ENCODE measurements around the gene ISOC2.

The ISOC2 gene

GRCh38 chr19:55476100-55476775 is 14.8 kb upstream of the ISOC2 start, which contains the start of gene ZNF628:
Gene ZNF628 (plus strand): TSS chr19:55476617. CDS start chr19:55479911, 3,294 bp downstream.
- peak; percentile 92 for DNase-seq

DNA sequence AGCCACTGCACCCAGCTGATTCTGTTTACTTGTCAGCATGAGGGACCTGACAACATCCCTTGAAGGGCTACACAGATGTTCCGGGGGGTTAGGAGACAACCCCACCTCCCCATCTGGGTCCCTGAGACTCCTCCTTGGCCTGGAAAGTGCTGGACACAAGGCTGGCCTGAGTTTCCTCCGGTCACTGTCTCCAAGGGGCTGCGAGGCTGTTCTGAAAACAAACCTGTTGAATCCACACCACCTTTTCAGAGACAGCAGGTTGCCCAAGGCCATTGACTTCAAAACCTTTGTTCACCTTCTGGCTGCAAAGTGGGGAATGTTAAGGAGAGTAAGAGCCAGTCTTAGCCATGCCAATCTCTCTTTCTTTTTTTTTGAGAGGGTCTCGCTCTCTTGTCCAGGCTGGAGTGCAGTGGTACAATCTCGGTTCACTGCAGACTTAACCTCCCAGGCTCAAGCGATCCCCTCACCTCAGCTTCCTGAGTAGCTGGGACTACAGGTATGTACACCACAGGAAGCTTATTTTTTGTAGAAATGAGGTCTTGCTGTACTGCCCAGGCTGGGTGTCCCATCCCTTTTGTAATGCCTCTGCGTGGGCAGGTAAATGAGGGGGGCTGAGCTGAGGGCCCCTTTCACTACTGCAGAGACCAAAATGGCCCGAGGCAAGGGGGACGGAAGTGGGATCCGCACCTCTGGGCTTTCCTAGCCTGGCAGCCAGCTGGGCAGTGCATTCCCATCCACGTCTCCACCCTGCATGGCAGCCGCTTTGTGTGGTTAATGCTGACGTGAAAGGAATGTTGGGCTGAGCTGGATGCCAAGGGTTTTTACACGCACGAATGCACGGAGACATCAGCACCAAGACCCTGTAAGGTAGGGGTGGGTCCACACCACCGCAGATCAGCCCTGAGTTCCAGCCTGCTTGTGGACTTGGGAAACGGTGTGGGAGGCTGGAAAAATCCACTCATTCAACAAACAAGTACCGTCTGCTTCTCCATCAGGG is 13.1 kb upstream of the ISOC2 start:
- no peak for DNase-seq

- no peak for DNase-seq
Observed at GRCh38 chr19:55473225-55474012, 12.0 kb upstream of the ISOC2 start.

DNA sequence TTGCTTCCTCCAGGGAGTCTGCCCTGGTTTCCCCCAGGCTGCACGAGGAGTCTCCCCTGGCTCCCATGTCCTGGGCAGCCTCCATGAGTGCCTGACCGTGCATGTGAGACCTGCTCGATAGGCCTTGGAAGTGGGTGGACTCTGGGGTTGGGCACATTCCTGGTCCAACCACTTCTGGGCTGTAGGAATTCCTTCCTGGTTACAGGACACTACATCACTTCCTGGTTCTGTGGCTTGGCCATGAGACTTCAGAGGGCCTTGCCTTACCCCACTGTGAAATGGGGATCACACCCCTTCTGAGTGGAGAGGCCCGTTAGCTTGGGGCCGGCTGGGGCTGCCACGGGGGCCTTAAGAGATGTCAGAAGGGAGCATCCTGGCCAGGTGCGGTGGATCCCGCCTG is 11.0 kb upstream of the ISOC2 start:
- DNase-seq = no peak

DNA sequence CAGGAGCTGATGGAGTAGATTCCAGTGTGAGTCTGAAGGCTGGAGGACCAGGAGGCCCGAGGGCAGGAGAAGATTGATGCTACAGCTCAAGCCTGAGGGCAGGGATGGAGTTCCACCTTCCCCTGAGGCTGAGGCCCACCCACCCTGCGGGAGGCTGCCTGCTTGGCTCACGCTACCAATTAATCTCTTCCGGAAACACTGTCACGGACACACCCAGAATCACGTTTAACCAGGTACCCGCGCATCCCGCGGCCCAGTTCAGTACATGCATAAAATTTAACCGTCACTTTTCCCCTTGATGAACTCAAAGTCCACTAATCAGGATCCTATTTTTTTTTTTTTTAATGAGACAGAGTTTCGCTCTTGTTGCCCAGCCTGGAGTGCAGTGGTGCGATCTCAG is 9.8 kb upstream of the ISOC2 start:
- no peak for DNase-seq

DNA sequence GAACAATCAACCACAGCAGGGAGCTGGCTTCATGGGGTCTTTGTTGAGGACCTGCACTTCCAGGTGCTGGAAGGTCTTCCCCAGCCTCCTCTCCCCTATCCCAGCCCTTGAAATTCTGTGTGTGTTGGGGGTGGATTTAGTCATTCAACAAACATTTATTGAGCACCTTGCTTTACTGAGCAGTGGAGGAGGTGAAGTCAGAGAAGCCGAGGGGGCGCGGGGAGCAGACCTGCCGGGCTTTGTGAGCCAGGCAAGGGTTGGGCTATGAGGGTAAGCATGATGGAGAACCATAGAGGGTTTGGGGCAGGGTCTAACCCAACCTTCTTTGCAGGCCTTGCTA is 6.6 kb upstream of the ISOC2 start:
- DNase-seq = no peak

GRCh38 chr19:55467236-55468053 is 6.0 kb upstream of the ISOC2 start:
- DNase-seq = no peak

DNA sequence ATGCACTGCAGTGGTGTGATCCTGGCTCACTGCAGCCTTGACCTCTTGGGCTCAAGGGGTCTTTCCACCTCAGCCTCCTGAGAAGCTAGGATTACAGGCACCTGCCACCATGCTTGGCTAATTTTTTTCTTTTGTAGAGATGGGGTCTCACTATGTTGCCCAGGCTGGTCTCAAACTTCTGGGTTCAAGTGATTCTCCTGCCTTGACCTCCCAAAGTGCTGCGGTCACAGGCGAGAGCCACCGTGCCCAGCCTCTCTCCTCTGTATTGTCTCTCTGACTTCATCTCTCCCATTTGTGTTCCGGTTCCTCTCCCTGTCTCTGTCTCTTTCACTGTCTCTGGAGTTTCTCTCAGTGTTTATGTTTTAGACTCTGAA is 4.8 kb upstream of the ISOC2 start:
- no peak for DNase-seq

DNA sequence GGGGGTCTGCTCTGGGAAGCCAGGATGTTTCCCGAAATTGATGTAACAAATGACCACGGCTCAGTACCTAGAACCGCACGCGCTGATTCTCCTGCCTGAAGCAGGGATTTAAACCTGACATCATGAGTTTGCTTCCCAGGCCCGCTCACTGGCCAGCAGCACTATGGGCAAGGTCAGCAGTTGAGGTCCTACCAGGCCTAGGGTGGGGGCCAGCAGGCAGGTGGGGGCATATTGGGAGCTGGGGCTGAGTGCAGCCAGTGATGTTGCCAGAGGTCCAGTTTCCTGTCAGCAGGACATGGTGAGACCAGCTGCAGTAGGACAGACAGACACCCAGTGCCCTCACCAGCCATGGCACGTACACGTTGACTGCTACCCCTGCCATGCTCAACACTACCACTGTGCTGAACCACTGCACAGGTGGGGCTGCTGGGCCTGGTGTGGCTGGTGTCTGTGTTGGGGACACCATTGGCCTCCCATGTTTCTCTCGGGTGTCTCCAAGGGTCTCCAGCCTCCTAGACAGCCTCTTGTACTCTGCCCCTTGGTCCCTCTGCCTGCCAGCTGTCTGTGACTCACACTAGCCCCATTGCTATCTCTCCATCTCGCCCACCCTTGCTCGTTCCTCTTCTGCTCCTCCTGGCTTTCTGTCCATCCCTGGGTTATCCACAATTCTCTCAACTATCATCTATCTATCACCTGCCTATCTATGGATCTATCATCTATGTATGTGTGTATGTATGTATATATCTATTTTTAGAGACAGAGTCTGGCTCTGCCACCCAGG is 4.2 kb upstream of the ISOC2 start:
- DNase-seq = no peak

DNA sequence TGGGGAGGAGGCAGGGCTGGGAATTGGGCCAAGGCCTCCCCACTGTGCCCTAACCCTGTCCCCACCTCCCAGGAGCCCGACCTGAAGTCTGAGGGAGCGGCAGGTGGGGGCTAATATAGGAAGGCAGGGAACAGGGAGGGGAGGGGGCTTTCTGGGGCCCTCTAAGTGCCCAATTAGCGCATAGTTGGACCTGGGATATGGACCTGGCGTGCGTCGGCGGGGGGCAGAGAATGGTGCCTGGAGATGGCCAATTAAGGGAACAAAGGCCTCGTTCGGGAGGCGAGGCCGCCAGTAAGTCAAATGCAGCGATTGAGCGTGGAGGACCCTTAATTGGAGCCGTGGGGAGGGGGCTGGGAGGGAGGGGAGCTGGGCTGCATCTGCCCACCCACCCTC is 3.2 kb upstream of the ISOC2 start, which contains the start of gene C19orf85:
Gene C19orf85, minus strand, starts transcription at position 90 of the 393 bp plus-strand sequence. CDS start 197 bp downstream, outside the sequence.
- no peak for DNase-seq

DNA sequence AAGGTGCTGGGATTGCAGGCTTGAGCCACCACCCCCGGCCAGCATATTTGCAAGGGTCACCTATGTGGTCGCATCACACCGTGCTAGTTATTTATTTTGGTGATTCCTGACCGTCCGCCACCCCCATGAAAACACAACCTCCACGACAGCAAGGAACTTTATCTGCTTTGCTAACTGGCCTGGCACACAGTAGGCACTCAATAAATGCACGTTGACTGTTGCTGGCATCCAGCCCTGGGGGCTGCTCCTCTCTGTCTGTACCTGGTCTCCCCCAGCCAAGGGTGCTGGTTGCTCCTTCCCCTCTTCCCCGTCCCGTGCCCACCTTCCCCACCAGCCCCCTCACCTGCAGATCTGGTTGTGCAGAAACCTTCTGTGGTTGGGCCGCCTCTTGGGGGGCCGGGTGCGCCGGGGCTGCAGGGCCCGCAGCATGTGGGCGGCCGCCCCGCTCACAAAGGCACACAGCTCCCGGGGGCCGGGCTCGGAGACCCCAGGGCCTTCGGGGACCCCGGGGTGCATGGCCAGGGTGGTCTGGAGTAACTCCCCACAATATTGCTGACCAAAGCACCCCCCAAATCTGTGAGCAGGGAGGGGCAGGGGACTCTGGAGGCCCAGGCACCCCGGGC is 2.7 kb upstream of the ISOC2 start:
- DNase-seq = no peak

GRCh38 chr19:55463583-55464031 is 2.2 kb upstream of the ISOC2 start:
- no peak for DNase-seq

GRCh38 chr19:55462722-55463121 is 1.3 kb upstream of the ISOC2 start:
- no peak for DNase-seq

GRCh38 chr19:55461974-55462626 is 658 bp upstream of the ISOC2 start:
- no peak for DNase-seq

DNA sequence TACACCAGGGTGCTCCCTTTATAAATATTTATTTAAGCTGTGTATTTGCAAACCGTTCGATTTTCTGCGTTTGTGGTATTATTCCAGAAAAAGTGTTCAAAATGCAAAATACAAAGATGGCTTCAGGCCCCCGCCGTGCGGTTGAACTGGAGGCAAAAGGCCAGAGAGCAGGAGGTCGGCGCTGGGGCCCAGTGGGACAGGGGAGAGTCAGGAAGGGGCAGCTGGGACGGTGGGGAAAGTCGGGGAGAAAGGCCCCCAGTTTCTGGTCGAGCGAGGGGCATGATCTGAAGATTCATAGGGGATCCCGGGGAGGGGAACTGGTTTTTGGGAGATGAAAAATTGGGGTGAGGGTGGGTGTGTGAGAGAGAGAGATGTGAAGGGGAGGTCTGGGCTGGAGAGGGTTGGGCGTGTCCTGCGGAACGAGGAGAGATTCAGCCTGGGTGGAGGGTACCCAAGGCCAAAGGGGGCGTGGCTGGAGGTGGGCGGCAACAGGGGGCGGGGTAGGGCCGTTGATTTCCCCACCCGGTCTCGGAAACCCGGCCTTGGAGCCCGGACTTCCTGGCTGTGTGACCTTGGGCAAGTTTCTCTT is 678 bp downstream of the ISOC2 start:
- DNase-seq = peak; percentile 9

DNA sequence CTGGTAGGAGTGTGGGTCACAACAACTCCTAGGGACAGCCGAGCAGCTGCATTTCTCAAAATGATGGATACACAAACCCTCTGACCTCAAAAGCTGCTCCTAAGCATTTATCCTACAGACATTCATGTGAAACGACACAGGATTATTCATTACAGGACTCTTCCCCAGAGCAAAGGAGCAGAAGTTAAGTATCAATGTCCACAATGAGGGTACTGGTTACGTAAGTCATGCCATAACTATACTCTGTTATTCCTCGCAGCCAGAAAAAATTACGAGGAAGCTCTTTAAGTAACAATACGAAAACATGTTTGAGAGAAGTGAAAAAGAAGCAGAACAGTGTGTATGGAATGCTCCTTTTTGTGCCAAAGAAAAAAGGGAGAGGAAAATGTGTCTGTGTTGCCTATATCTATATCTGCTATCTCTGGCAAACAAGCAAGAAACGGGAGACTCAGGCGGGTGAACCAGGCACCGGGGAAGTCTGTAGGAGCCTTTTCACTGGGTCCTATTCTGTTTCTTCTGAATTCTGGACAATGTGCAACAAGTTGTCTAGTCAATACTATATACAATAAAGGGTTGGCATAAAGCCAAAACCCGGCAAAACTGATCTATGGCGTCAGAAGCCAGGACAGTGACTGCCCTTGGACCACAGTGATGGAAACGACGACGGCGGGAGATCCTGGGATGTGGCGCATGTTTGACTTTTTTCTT is 1.3 kb downstream of the ISOC2 start:
- DNase-seq = no peak

GRCh38 chr19:55459551-55459949 is 1.9 kb downstream of the ISOC2 start:
- no peak for DNase-seq

GRCh38 chr19:55457683-55458457 is 3.6 kb downstream of the ISOC2 start:
- no peak for DNase-seq
